Measurements from ENCODE around the gene MBD5.

Gene MBD5

DNA sequence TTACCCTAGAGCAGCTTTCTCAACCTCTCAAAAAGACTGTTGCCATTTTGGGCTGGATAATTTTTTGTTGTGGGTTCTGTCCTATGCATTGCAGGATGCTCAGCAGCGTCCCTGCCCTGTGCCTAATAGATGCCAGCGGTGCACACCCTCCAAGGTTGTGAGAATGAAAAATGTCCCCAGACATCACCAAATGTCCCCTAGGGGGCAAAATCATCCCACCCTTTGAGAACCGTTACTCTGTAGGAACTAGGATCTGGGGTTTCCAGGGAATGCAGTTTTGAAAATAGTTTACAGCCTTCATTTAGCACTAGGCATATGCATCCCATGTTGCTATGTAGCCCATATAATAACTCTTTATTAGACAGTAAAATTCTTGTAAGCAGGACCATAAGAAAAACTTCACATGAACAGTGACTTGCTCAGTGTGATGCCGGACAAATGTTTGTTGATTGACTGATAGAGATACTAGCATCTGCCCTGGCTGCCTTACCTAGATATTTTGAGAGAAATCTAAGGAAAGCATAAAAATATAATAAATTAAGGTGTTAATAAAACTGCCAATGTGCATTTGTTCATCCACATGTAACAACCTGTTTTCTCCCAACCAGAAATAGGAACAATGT lies 544.5 kb downstream of the MBD5 start:
- no peak overlapping the region for H3K4me3 ChIP-seq (ENCODE audit: low read depth, low read length)
- in situ Hi-C loops (cut with HindIII; ENCODE audit: low sequenced_read_pairs), result no loop called here
- no peak for DNase-seq (ENCODE audit: low read depth)
- TF ChIP-seq, protein P1, sequence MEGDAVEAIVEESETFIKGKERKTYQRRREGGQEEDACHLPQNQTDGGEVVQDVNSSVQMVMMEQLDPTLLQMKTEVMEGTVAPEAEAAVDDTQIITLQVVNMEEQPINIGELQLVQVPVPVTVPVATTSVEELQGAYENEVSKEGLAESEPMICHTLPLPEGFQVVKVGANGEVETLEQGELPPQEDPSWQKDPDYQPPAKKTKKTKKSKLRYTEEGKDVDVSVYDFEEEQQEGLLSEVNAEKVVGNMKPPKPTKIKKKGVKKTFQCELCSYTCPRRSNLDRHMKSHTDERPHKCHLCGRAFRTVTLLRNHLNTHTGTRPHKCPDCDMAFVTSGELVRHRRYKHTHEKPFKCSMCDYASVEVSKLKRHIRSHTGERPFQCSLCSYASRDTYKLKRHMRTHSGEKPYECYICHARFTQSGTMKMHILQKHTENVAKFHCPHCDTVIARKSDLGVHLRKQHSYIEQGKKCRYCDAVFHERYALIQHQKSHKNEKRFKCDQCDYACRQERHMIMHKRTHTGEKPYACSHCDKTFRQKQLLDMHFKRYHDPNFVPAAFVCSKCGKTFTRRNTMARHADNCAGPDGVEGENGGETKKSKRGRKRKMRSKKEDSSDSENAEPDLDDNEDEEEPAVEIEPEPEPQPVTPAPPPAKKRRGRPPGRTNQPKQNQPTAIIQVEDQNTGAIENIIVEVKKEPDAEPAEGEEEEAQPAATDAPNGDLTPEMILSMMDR (IDR thresholded peaks at IDR 0.05; ENCODE audit: low read depth, low read length, missing control alignments), result peak; percentile 37
